ENCODE data around the gene CPA5.

DNA sequence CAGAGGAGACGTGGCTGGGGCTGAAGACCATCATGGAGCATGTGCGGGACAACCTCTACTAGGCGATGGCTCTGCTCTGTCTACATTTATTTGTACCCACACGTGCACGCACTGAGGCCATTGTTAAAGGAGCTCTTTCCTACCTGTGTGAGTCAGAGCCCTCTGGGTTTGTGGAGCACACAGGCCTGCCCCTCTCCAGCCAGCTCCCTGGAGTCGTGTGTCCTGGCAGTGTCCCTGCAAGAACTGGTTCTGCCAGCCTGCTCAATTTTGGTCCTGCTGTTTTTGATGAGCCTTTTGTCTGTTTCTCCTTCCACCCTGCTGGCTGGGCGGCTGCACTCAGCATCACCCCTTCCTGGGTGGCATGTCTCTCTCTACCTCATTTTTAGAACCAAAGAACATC lies 22.0 kb upstream of the CPA5 start:
- TF ChIP-seq, protein P1, sequence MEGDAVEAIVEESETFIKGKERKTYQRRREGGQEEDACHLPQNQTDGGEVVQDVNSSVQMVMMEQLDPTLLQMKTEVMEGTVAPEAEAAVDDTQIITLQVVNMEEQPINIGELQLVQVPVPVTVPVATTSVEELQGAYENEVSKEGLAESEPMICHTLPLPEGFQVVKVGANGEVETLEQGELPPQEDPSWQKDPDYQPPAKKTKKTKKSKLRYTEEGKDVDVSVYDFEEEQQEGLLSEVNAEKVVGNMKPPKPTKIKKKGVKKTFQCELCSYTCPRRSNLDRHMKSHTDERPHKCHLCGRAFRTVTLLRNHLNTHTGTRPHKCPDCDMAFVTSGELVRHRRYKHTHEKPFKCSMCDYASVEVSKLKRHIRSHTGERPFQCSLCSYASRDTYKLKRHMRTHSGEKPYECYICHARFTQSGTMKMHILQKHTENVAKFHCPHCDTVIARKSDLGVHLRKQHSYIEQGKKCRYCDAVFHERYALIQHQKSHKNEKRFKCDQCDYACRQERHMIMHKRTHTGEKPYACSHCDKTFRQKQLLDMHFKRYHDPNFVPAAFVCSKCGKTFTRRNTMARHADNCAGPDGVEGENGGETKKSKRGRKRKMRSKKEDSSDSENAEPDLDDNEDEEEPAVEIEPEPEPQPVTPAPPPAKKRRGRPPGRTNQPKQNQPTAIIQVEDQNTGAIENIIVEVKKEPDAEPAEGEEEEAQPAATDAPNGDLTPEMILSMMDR (IDR thresholded peaks at IDR 0.05; ENCODE audit: low read depth, low read length): no peak
- no peak for TF ChIP-seq EZH2phosphoT487 (IDR thresholded peaks at IDR 0.05; ENCODE audit: low read depth)
